Thoracic aorta (tissue), 2 donors: ENCODE measurements around the gene PNPLA1. TPM values are rescaled to one million over a fixed set of nuclear protein-coding genes. Genes with fewer than 3 reads are reported as not detected.
A peak's percentile ranks its signal among the peaks of the same experiment; 100 is the strongest.

ENCODE experiments used
- ATAC-seq: fragments of 150-250 bp; one replicate; pipeline ENCODE4 v1.8.0; 2017; ENCODE audit warnings: low read depth; ENCODE audit not compliant: insufficient number of reproducible peaks, low FRiP score
- DNase-seq: peaks from one replicate; pipeline ENCODE4 v3.0.0-alpha.2; 2020; ENCODE audit warnings: low spot score
- H3K27ac ChIP-seq, 2 donors: fragments of 200-600 bp; sonication (generic); 1 replicate in 1 of 2; 2 replicates in 1 of 2; pipeline ENCODE4 v1.5.1; 2016; ENCODE audit warnings: mild to moderate bottlenecking in 2 of 2, moderate library complexity in 2 of 2
- H3K27me3 ChIP-seq: fragments of 200-600 bp; sonication (generic); replicated peaks from 2 replicates; pipeline ENCODE4 v1.6.0; 2016; ENCODE audit warnings: mild to moderate bottlenecking; ENCODE audit not compliant: insufficient read depth
- H3K36me3 ChIP-seq: fragments of 200-600 bp; sonication (generic); one replicate; pipeline ENCODE4 v1.5.1; 2016
- H3K4me1 ChIP-seq, 2 donors: fragments of 200-600 bp; sonication (generic); 1 replicate in 1 of 2; 2 replicates in 1 of 2; pipeline versions ENCODE4 v1.5.1 to v1.6.0; 2016; ENCODE audit warnings: low read depth in 2 of 2, mild to moderate bottlenecking in 1 of 2; ENCODE audit not compliant: control insufficient read depth in 1 of 2
- H3K4me3 ChIP-seq: fragments of 200-600 bp; sonication (generic); 2 replicates; pipeline ENCODE4 v1.5.1; 2016; ENCODE audit warnings: mild to moderate bottlenecking
- H3K9me3 ChIP-seq: fragments of 200-600 bp; sonication (generic); 2 replicates; pipeline ENCODE4 v1.5.1; 2016
- CTCF ChIP-seq: fragments of 200-600 bp; sonication (generic); IDR thresholded peaks from one replicate; pipeline ENCODE4 v1.5.1; 2019; ENCODE audit warnings: antibody characterized with exemption
- total RNA-seq, 2 donors: library from RNA; depleted of rRNA; stranded (reverse); fragments of >200 nt; gene quantifications; one replicate each; pipeline versions ENCODE4 v1.1.0 to v1.2.3, GENCODE V29; 2016

Gene PNPLA1
- total RNA-seq, 2 donors from 2014 or later: not detected

GRCh38 chr6:36298027-36298426, 28.2 kb downstream of the PNPLA1 start:
- H3K4me3 ChIP-seq: no peak overlapping the region
- peaks cover 0 to 17% of the 10 kb centered on the region in 2 donors for H3K4me1 ChIP-seq
- H3K27ac ChIP-seq: no peak overlapping the region
- no peaks in the 10 kb centered on the region for H3K27me3 ChIP-seq
- no peaks in the 10 kb centered on the region for H3K9me3 ChIP-seq
- TF ChIP-seq CTCF: no peak
- ATAC-seq (no peak), DNase-seq (no peak)
- no peaks in the 10 kb centered on the region for H3K36me3 ChIP-seq

GRCh38 chr6:36301085-36301658, 31.3 kb downstream of the PNPLA1 start:
- Histone ChIP-seq H3K27ac (peak overlapping the region in 1 of 2 donors; percentile 33), H3K36me3 (no peaks in the 10 kb centered on the region), H3K4me1 (peaks cover 0 to 17% of the 10 kb centered on the region in 2 donors), H3K9me3 (no peaks in the 10 kb centered on the region), H3K4me3 (no peak overlapping the region), H3K27me3 (no peaks in the 10 kb centered on the region)
- DNase-seq (no peak), ATAC-seq (no peak)
- no peak for TF ChIP-seq CTCF

- H3K27me3 ChIP-seq: no peaks in the 10 kb centered on the region
- H3K27ac ChIP-seq: peak overlapping the region in 1 of 2 donors; percentile 33
- no peaks in the 10 kb centered on the region for H3K36me3 ChIP-seq
- ATAC-seq (no peak), DNase-seq (no peak)
- no peak overlapping the region for H3K4me3 ChIP-seq
- no peak for TF ChIP-seq CTCF
- H3K9me3 ChIP-seq: no peaks in the 10 kb centered on the region
- H3K4me1 ChIP-seq: peaks cover 0 to 17% of the 10 kb centered on the region in 2 donors
These were observed 31.9 kb downstream of the PNPLA1 start for GRCh38 chr6:36301781-36302180.

- H3K9me3 ChIP-seq: no peaks in the 10 kb centered on the region
- ATAC-seq (peak; percentile 64), DNase-seq (peak; percentile 74)
- peaks cover 0 to 17% of the 10 kb centered on the region in 2 donors for H3K4me1 ChIP-seq
- no peak overlapping the region for H3K4me3 ChIP-seq
- H3K27me3 ChIP-seq: no peaks in the 10 kb centered on the region
- no peaks in the 10 kb centered on the region for H3K36me3 ChIP-seq
- TF ChIP-seq CTCF: peak; percentile 85
- H3K27ac ChIP-seq: peak overlapping the region in 1 of 2 donors; percentile 33
These were observed 32.5 kb downstream of the PNPLA1 start for GRCh38 chr6:36302227-36302976.

GRCh38 chr6:36305885-36306284, 36.0 kb downstream of the PNPLA1 start:
- no peak for ATAC-seq
- H3K9me3 ChIP-seq: no peaks in the 10 kb centered on the region
- no peak for TF ChIP-seq CTCF
- no peak overlapping the region for H3K4me3 ChIP-seq
- no peaks in the 10 kb centered on the region for H3K36me3 ChIP-seq
- H3K27me3 ChIP-seq: no peaks in the 10 kb centered on the region
- no peak overlapping the region for H3K27ac ChIP-seq
- DNase-seq: no peak
- peaks cover 0 to 17% of the 10 kb centered on the region in 2 donors for H3K4me1 ChIP-seq
